HFFc6 (cell line): ENCODE results near the gene CEPT1. TPM values are rescaled to one million over a fixed set of nuclear protein-coding genes. Genes with fewer than 3 reads are reported as not detected.

Experiments used
- DNase-seq: peaks from one replicate; pipeline ENCODE4 v3.0.0-alpha.2; 2018
- H3K27ac Mint-ChIP-seq: 2 replicates; pipeline ENCODE4 v1.8.0; 2020; ENCODE audit warnings: mild to moderate bottlenecking, mixed read lengths
- H3K27me3 Mint-ChIP-seq: 2 replicates; pipeline ENCODE4 v1.8.0; 2021; ENCODE audit warnings: mild to moderate bottlenecking, moderate library complexity, mixed read lengths; ENCODE audit not compliant: insufficient read depth
- H3K36me3 Mint-ChIP-seq: 2 replicates; pipeline ENCODE4 v1.8.0; 2021; ENCODE audit warnings: low read depth, mixed read lengths
- H3K4me1 Mint-ChIP-seq: 2 replicates; pipeline ENCODE4 v1.8.0; 2020; ENCODE audit warnings: low read depth, mixed read lengths
- H3K4me3 Mint-ChIP-seq: 2 replicates; pipeline ENCODE4 v1.8.0; 2020; ENCODE audit warnings: mild to moderate bottlenecking, moderate library complexity, mixed read lengths
- H3K9me3 Mint-ChIP-seq: 2 replicates; pipeline ENCODE4 v1.8.0; 2020; ENCODE audit warnings: mild to moderate bottlenecking, mixed read lengths
- total RNA-seq, 6 experiments: library from RNA; stranded (reverse); fragmentation: NEBNext Ultra II Directional; extraction: Animal tissue kit (Norgen Biotek cat#: 25700); gene quantifications; 2 replicates in 1 of 6; 3 replicates in 5 of 6; pipeline ENCODE4 v1.2.3, GENCODE V29; 2021
- TF ChIP-seq, protein P1 (sequence below): fragments of 200-600 bp; sonication (generic); IDR thresholded peaks from 2 replicates; pipeline ENCODE4 v1.5.0; 2021; ENCODE audit warnings: antibody characterized with exemption, mild to moderate bottlenecking

The CEPT1 gene
- total RNA-seq, 6 experiments from 2014 or later = 26.5 to 38.9 (median 33.5) TPM

DNA sequence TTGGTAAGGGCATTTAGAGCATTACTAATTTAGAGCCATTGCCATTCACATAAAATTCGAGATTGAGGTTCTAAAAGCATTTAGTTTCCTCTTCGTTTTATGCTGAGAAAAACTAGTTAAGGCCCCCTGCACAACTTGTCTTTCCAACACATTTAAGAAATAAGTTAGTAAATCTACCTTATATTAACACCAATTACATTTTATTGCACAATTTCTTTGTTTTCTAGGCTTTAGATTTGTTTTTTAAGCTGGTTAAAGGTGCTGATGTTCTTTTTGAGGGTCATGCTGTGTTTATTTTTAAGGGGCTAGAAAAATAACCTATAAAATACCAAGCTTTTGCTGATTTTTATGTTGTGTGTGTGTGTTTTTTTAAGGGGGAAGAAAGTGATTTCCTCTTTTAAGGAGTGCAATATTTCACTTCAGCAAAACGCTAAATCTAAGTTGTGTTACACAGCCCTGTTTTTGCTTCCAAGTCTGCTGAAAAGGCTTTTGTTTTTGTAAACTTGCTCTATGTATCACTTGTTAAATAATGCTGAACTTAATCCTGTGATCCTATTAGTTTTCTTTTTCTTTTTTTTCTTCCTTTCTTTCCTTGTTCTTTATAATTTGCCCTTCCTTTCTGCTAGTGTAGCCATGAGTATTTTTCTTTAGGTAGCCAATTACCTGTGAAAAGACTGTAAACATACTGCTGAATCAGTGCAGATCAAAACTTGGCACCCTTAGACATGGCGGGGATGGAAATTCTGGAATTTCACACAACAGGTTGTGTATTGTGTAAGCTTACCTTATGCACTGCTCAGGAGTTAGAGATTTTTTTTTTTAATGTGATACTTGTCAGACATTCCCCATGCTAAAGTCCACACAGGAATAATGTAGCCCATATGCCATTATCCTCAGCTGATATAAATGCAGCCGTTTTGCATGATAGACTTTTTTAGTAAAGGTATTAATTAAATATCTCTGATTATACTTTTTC lies 1.5 kb downstream of the CEPT1 start:
- TF ChIP-seq, protein P1, sequence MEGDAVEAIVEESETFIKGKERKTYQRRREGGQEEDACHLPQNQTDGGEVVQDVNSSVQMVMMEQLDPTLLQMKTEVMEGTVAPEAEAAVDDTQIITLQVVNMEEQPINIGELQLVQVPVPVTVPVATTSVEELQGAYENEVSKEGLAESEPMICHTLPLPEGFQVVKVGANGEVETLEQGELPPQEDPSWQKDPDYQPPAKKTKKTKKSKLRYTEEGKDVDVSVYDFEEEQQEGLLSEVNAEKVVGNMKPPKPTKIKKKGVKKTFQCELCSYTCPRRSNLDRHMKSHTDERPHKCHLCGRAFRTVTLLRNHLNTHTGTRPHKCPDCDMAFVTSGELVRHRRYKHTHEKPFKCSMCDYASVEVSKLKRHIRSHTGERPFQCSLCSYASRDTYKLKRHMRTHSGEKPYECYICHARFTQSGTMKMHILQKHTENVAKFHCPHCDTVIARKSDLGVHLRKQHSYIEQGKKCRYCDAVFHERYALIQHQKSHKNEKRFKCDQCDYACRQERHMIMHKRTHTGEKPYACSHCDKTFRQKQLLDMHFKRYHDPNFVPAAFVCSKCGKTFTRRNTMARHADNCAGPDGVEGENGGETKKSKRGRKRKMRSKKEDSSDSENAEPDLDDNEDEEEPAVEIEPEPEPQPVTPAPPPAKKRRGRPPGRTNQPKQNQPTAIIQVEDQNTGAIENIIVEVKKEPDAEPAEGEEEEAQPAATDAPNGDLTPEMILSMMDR = no peak
- peaks cover 55% of the 10 kb centered on the region for H3K4me1 Mint-ChIP-seq
- H3K9me3 Mint-ChIP-seq = no peaks in the 10 kb centered on the region
- no peak for DNase-seq
- peaks cover 2% of the 10 kb centered on the region; the same call in 1 of the 2 replicates for H3K27me3 Mint-ChIP-seq
- peak overlapping the region; percentile 99 for H3K4me3 Mint-ChIP-seq
- peak overlapping the region; percentile 94 for H3K27ac Mint-ChIP-seq
- peaks cover 11% of the 10 kb centered on the region for H3K36me3 Mint-ChIP-seq

DNA sequence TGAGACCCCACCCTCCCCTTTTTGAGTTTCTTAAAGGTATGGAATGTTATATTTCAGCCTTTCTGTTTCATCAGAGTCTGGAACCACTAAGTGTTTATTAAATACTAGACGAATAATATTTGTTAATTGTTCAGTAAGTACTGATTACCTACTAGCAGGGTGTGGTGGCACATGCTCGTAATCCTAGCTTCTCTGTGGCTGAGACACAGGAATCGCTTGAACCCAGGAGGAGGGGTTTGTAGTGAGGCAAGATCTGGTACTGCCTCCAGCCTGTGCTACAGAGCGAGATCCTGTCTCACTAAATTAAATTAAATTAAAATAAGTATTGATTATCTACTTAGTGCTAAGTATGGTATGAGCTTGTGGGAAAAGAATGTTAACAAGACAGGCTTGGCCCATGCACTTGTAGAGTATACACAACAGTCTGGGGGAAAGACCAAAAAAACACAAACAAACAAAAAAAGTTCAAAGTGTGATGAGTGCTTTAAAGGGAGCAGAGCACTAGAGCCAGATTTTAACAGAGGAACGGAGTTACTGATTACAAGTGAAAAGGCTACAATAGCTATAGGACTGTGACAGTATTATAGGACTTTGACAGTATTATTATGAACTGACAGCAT lies 2.4 kb downstream of the CEPT1 start:
- Mint-ChIP-seq H3K4me3 (no peak overlapping the region; the same call in 1 of the 2 replicates), H3K27me3 (peaks cover 2% of the 10 kb centered on the region; the same call in 1 of the 2 replicates), H3K4me1 (peaks cover 63% of the 10 kb centered on the region), H3K9me3 (no peaks in the 10 kb centered on the region), H3K27ac (no peak overlapping the region; the same call in 1 of the 2 replicates), H3K36me3 (peaks cover 11% of the 10 kb centered on the region)
- TF ChIP-seq, protein P1 = no peak
- DNase-seq = no peak

DNA sequence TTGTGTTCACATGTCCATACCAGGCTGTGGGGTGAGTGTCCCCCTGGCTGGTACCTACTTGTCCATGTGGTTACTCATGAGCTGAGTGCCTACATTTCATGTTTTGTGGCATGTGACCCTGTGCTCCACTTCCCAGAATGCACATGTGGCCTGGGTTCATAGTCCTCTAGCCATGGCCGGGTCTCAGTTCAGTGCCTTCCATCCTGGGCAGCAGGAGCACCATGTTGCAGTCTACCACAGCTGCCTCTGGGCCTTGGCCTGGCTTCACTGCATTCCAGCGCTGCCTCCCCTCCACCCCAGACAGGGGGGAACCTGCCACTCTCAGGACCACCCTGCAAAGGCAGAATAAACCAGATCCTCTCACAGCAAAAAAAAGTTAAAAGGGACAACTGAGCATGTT lies 5.5 kb downstream of the CEPT1 start:
- Mint-ChIP-seq H3K4me1 (peaks cover 57% of the 10 kb centered on the region), H3K9me3 (no peaks in the 10 kb centered on the region), H3K4me3 (no peak overlapping the region), H3K36me3 (peaks cover 20% of the 10 kb centered on the region), H3K27ac (no peak overlapping the region), H3K27me3 (no peaks in the 10 kb centered on the region)
- DNase-seq = no peak
- TF ChIP-seq, protein P1 = no peak

DNA sequence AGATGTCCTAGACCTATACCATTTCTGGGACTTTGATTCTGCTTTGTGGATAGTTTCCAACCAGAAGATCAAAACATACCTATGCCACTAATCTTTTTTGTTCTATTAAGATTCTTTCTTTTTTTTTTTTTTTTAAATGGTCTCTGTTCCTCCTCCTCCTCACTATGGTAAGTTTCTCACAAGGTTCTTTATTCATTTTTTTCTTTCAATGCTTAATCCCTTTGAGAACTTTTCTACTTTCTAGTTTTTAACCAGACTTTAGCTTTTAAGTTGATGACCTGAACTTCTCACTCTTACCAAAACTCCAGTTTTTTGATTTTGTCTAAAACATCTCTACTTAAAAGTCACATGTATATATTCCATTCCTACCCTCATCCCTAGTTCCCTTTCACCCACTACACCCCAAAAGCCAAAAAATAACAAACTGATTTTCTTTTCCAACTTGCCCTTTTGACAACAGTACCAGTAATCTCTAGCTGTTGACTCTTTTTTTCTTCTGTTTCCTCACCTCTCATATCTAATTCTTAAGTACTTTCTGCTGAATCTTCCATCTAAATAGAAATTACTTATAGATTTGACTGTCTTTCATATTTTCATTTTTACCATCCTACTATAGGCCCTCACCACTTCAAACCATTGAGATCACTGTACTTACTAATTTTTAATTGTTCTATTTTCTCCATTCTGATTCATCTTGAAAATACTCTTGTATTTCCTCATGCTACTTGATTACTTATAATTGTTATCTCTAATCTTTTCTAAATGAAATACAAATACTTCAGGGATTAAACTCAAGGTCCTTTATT lies 6.1 kb downstream of the CEPT1 start:
- peak overlapping the region; percentile 17 for H3K27ac Mint-ChIP-seq
- no peak overlapping the region; the same call in 1 of the 2 replicates for H3K4me3 Mint-ChIP-seq
- H3K4me1 Mint-ChIP-seq = peaks cover 55% of the 10 kb centered on the region
- DNase-seq = no peak
- TF ChIP-seq, protein P1 = no peak
- H3K36me3 Mint-ChIP-seq = peaks cover 21% of the 10 kb centered on the region
- H3K9me3 Mint-ChIP-seq = no peaks in the 10 kb centered on the region
- no peaks in the 10 kb centered on the region for H3K27me3 Mint-ChIP-seq

DNA sequence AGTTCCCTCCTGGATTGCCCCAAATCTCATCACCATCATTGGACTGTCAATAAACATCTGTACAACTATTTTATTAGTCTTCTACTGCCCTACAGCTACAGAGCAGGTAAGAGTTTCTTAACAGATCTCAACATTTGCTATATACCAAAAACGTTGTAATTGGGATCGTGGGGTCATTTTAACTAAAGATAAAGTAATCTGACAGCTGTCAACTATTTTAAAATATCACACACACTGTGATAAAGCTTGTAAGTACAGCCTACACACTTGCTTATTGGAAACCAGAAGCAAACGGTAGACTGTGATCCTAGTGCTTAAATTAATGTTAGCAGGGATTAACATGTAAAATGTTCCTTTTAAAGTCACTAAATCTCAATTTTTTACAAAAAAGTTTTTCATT lies 7.9 kb downstream of the CEPT1 start:
- no peak for DNase-seq
- Mint-ChIP-seq H3K4me1 (peaks cover 37% of the 10 kb centered on the region), H3K27me3 (no peaks in the 10 kb centered on the region), H3K27ac (no peak overlapping the region), H3K36me3 (peaks cover 35% of the 10 kb centered on the region), H3K4me3 (no peak overlapping the region), H3K9me3 (no peaks in the 10 kb centered on the region)
- TF ChIP-seq, protein P1 = no peak
